CD4-positive, alpha-beta T cell treated with Interleukin-4 for 4 hours (primary cell): ENCODE results near the gene FAM120AOS.

Experiments
- DNase-seq: peaks from one replicate; pipeline ENCODE4 v3.0.0-alpha.2; 2020

Gene FAM120AOS

DNA sequence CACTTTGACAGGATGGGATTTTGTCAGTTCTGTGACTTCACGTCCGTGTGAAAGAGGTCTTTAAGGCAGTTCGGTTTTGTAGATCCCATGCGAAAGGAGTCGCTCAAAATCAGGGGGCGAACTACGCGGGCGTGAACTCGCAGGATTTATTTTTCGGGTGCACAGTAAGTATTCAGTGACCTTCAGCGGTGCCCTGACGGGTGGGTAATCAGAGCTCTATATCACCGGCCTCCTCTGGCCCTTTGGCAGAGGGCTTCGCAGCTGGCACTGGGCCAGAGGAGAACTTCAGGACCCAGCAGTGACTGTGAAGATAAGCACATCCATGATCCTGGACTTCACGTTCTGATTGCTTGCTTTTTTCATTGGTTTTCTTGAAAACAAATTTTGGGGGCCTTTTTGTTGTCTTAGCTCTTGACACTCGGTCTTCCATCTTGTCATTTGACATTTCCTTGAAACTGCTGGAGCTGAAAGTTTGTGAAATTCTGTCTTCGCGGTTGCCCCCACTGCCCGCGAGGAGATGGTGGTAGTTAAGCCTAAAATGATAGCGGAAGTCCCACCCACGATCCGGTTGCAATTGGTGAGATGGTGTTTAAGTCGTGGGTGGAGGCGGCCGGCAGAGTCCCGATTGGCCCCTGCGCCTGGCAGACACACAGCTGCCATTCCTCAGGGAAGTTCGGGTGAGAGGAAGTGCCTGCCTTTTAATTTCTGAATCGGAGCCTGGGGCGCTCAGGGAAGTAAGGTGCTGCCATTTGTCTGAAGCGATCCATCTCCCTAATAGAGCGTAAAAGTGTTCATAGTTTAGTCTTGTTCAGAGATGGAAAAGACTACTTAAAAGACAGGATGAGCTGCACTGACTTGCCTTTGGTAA is at the start of gene FAM120AOS:
FAM120AOS (minus strand) TSS at position 535 of the 868 bp plus-strand sequence. CDS start 872 bp downstream, outside the sequence.
- peak; percentile 83 for DNase-seq

DNA sequence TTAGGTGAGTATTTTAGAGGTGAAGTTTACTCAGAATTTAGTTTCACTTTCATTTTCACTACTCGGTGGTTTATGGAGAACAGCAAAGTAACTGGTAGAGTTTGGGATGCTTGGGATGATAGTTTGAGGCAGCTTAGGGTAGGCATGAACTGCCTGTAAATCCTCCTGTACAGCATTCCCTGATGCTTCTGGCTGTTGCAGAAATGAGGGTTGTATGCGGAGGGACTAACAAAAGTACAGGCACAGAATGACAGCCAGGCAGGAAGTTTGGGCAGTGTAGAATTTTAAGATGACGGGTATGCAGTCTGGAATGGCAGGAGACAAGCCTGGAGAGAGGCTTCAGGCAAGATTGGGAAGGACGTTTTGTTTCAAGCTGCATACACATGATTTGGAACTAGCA is 48.0 kb upstream of the FAM120AOS start:
- no peak for DNase-seq

DNA sequence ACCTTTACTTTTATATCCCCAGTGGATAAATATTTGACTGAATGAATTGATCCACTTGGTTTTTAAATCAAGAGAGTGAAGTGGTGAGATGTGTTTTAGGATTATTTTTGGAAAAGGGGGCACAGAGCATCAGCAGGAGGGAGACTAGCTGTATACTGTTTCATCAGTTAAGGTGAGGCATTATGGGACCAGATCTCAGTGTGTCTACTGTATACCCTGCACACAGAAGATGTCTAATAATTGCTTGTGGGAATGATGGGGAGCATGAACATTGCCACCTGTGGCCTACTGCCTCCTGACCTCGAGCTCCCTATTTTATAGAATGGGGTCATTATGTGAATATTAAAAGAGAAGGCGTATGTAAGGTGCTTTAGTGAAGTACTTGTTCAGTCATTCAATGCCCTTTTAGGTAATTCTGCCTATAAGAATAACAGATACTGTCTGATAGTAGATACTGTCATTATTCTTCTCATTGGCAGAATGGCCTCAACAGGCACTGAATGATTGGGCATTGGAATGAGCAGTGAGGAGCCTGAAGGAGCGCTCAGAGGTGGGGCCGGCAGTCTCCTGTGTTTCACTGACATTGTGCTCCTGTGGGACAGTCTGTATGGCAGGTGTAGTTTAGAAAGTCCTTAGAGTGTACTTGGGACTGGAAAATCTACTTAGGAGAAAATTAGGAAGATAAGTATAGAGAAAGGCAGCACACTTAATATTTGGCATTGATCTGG is 47.4 kb upstream of the FAM120AOS start:
- DNase-seq = no peak

DNA sequence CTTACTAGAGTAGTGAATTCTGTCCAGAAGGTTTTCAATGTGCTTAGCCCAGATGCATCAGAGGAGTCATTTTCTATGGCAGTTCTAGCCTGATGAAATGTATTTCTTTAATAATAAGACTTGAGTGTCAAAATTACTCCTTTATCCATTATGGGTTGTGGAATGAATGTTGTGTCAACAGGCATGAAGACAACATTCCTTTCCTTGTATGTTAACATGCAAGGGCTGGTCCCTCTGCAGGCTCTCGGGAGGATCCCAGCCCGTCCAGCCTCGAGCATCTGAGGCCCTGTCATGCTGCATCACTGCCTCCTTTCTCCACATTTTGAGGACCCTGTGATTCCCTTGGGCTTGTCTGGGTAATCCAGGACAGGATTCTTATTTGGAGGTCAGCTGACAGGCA is 42.9 kb upstream of the FAM120AOS start:
- DNase-seq = no peak

DNA sequence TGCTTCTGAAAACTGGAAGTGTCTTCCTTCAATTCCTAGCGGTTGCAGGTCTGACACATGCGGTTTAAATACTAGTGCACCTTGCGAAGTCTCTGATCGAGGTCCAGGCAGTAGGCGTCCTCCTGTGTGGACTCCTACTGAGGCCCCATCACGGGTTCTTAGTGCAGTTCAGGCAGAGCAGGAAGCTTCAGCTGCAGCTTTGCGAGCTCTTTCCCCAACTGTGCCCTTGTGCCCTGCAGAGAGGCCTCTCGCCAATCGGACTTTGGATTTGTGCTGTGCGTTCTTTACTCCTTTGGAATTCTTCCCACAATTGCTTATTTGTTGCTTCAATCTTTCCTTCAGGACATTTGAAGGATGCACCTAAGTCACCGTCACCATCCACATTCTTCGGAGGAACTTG is 40.6 kb upstream of the FAM120AOS start:
- DNase-seq = no peak

DNA sequence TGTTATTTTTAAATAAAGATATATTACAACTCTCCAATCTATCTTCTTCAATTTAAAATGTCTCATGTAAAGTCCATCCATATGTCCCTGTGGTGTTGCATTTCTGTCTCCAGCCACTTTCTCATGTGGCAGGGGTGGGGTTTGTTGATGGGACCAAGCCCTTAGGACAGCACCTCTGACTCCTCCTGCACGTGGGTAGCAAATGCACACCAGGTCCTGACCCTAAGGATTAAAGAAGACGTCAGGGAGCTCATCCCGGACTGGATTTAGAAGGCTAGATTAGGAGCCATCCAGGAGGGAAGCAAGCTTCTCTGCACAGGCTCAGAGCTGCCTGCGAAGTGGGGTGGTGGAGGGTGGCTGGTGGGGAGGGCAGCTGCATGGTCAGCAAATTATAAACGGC is 38.9 kb upstream of the FAM120AOS start:
- DNase-seq = no peak

DNA sequence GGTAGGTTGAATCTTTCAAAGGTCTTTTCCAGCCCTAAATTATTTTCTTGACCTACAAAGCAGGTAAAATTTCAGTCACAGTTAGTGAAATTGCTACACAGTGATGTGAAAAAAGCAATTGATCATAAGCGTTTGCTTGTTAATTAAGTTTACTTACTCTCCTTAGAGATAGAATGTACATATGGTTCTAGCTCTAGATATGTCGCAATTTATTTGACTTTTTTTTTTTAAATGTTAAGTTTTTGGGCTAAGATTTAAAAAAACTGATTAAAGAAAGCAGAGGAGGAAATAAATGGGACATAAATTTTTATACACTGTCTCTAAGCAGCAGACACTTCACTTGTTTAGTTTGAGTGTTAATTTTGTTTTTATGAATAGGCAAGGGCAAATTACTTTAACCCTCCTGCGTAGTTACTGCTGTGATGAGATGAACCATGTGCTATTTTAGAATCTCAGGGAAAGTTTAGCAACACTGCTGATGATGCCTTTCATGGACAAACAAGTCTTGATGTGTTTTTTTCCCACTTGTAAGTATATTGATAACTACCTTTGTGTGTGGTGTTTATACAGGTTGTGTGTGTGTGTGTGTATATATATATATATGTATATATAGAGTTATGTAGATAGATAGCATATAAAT is 38.3 kb upstream of the FAM120AOS start:
- no peak for DNase-seq

DNA sequence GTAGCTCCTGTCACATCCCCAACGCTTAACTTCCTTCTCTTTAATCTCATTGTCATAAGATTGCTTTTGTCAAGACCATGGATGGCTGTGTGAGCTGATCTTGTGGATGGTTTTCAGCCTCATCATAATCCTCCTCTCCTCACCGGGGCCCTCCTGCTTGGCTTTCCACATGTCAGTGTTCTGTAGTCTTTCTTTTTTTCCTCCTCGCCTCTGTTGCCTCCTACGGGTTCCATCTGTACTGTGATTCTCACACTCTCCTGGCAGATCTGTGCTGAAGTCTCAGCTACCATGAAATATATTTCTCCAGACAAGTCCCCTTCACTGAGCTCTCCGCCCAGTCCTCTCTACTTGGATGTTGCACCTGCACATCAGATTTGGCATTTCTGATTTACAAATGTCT is 34.9 kb upstream of the FAM120AOS start:
- DNase-seq = no peak

DNA sequence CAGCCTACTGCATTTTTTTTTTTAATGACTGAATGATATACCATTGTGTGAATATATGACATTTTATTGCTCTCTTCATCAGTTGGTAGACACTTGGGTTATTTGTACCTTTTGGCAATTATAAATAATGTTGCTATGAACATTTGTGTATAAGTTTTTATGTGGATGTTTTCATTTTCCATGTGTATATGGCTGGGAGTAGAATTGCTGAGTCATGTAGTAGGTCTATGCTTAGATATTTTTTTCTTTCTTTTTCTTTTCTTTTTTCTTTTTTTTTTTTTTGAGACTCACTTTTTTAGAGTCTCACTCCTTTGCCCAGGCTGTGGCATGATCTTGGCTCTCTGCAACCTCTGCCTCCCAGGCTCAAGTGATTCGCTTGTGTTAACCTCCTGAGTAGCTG is 32.9 kb upstream of the FAM120AOS start:
- DNase-seq = no peak

DNA sequence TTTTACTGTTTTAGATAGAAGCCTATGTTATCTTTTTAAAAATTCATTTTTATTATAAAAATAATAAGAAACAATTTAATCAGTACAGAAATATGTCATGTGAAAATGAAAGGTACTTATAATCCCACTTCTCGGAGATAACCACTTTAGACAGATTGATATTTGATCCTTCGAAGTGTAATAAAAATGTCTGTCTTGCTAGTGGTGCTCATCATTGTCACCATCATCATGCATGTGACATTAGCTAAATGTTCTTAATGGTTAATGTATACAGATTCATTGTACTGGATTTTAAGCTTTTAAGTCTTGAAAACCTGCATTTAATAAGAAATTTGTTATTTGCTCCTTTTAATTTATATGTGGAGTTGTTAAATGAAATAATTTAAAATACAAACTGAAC is 30.1 kb upstream of the FAM120AOS start:
- DNase-seq = no peak

DNA sequence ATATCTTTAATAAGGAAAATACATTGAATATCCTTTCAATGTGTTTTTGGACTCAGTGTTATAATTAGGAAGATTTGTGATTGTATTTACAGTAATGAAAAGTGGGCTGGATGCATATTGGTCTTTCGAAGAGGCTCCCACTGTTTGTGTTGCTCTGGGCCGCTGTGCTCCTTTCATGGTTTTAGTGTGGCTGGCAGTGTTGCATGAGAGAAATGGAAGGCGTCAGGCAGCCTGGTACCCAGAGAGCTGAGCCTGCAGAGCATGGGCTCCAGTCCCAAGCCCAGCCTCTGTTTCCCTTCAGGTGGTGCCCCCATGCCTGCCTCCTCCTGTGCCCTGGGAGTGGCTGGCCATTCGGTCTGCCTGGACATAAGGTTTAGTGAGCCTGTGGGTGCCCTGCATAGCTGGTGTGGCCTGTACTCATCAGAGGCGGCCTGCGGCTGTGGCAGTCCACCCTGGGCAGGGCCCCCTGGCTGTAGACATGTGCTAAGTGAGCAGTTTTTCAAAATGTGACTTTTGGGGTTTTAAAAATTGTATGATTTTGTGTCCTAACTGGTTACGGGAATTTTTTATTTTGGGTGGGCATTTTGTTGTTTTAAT is 27.4 kb upstream of the FAM120AOS start:
- DNase-seq = no peak

DNA sequence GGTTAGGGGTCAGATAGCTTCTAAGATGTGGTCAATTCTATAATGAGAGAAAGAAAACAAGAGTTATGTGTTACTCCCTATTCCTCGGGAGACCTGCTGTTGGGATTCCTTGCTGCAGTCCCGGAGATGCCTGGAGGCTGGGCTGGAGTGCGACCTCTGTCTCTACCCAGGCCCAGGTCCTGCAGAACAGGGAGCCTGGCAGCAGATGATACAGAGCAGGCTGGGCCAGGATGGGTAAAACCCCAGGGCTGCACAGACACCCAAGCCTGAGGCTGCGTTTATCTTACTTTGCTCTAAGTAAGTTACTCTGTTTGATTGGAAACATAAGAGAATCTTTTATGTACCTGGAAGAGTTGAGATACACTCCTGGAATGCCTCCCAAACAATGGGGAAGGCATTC is 26.9 kb upstream of the FAM120AOS start:
- no peak for DNase-seq

DNA sequence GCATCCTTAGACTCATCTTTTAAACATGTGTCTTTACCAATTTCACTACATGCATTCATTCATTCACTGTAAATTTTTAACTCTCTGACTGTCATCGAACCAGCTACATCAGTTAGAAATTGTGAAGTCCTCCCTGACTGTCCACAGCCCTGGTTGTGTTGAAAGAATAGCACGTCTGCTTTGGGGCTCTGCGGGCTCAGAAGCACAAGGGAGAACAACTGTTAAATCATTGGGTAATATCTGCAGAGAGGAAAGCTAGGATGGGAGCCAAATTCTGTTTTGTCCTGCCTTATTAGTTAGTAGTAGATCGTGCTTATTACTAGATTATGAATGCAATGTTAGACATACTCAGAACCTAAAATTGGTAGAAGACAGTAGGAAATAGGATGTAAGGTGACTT is 26.3 kb upstream of the FAM120AOS start:
- no peak for DNase-seq

DNA sequence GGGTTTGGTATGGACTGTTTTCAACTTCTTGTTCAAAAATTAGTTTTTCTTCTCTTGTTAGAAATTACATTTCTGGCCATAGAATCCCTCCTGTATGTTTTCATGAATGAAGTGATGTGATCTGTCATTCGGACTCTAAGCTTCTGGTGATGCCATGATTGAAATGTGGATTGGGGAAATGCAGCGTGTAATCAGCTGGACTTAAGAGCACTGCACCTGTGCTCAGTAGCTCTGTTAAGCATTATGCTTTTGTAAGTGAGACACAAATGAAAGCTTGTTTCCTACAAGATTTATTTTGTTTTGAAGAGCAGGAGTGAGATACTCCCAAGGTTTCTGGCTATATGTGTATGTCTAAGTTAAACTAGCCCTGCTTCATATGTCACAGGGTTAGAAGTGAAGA is 24.0 kb upstream of the FAM120AOS start:
- no peak for DNase-seq

DNA sequence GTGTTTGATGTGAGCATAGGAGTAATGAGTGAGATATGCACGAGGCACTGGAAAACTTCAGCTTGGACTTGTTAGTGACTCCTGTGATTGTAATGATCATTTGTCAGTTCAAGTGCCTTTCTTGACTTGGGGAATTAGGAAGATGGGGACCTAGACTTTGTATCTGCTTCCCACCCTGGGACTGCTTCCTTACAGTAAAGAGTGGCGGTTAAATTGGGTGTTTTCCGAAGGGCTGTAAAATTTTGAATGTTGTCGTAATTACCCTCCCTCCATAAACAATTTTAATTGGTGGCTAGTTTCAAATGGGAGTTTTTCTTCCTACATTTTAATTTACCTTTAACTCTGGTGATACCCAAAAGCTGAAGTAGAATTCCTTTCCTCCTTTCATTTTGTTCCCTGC is 23.5 kb upstream of the FAM120AOS start:
- DNase-seq = no peak

DNA sequence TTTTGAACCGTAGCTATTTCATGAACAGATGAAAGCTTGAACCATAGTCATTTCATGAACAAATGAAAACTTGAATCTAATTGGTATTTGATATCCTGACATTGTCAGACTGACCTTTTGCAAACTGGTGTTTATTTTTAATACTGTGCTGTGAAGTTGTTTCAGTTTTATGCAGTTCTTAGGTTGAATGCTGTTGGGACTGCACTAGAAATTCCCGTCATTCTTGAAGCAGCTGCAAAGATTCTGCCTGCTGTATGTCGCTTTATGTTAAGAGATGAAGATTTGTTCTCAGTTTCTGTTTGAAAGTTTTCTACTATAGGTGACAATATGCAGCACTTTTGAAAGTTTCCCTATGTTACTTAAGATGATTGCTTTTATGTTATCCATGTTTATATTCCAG is 22.5 kb upstream of the FAM120AOS start:
- DNase-seq = no peak

DNA sequence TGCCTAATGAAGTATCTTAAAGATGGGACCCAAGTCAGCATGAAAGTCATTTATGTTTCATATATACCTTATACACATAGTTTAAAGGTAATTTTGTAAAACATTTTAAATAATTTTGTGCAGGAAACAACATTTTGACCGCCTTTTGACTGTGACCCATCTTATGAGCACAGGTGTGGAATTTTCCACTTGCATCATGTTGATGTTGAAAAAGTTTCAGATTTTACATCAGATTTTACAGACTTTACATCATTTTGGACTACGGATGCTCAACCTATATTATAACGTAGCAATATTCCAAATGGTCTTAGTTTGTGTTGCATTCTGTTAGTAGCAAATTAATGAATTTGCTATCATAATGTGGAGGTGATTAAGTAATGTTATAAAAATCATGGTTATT is 21.7 kb upstream of the FAM120AOS start:
- no peak for DNase-seq

DNA sequence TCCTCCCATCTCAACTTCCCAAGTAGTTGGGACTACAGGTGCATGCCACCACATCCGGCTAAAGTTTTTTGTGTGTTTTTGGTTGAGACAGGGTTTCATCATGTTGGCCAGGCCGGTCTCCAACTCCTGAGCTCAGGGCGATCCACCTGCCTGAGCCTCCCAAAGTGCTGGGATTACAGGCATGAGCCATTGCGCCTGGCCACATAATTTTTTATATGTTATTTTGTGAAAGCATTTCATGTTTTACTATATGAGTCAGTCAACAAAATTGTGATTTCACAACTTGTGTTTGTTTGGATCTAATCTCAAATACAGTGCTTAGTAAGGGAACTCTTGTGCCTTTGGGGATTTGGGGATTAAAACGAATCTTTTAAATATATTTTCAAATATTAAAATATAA is 20.0 kb upstream of the FAM120AOS start:
- no peak for DNase-seq

DNA sequence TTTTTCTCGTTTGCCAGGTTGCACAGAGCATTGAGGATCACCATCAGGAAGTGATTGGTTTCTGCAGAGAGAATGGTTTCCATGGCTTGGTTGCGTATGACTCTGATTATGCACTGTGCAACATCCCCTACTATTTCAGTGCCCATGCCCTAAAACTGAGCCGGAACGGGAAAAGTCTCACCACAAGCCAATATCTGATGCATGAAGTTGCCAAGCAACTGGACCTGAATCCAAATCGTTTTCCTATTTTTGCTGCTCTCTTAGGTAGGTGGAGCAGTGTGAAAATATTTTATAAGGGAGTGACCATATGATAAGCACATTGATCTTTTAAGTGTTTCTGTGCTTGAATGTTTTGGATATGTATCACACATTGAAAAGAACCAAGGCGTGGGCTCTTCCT is 17.7 kb upstream of the FAM120AOS start:
- DNase-seq = no peak

DNA sequence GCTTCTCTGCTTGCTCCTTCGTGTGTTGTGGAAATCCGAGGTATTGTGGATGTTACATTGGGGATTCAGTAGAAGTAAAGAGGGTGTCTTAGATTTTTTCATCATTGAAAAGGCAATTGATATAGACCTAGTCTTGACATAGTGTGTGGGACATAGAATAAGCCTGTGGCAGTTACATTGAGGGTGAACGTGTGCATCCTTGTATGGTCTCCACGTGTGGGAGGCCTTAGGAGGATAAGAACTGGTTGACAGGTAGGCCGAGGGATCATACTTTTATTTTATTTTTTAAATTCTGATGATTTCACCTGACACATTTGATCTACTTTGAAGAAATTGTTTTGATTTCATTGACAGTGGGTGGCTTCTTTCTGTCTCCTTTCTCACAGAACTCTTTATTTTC is 17.0 kb upstream of the FAM120AOS start:
- DNase-seq = no peak

DNA sequence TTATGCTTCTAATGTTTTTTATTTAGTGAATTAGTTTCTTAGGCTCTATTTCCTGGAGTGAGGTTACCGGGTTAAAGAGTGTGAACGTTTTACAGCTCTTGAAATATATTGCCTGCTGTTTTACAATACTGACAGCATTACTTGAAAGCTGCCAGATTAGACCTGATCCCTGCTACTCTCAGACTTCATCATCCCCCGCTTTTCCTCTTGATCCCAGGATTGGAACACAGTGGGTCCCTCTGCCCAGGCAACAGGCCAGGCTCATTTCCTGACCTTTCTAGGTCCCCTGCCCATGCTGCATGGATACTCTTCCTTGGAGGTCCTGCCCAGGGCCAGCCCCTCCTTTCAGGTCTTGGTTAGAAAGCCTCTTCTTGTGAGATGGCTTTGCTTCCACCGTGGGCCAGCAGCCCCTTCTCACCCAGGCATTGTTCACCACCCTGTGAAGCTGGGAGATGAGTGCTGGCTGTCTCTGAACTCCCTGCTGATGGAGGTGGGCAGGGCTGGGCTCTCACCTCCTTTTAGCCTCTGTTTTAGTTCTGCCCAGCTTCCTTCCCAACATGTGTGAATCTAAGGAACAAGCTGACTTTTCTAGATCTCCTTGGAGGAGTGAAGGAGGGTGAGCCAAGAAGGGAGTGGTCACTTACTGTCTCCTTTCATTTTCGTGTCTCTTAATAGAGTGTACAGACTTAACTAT is 15.5 kb upstream of the FAM120AOS start:
- DNase-seq = no peak

DNA sequence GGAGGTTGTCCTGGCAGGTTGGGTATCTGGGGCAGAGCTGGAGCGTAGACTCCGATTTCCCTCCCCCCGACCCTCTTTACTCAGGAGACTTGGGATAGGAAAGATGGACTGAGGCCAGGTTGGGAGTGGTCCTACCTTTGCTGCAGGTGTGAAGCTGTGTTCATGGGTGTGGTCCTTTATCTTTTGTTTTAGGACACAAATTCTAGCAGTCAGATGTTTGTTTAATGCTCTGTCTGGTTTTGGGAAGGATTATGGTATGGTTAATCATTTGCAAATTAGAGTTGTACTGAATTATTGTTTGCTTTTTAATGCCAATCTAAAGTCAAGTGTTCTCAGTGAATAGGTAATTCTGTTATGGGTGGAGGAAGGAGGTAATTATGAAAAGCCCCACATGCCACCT is 14.1 kb upstream of the FAM120AOS start:
- DNase-seq = no peak

DNA sequence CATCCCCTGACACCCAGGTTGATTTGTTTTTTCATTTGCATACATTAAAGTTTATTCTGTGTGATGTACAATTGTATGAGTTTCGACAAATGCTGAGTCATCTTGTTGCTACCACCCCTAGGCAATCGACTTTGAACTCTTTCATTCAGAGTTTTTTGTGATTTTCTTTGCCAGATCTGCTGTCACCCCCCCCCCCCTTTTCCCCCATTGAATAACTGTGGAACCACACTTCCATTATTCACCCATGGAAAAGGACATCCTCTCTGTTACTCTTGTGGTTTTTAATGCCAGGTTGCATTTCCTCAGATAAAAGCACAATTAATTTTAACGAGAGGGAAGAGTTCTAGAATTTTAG is 13.7 kb upstream of the FAM120AOS start:
- no peak for DNase-seq
